Upper lobe of left lung (tissue), 4 donors: ENCODE data around the gene ELP4.

Experiments
- POLR2AphosphoS5 ChIP-seq, 2 donors: sonication (generic); formaldehyde crosslinking; IDR thresholded peaks; one replicate each; pipeline ENCODE4 v1.5.1; 2017; ENCODE audit warnings: antibody characterized with exemption in 2 of 2
- TF ChIP-seq, protein P1 (sequence below), 6 experiments: fragments of 450-650 bp in 4 of 6; fragments of 200-600 bp in 2 of 6; sonication (generic) in 2 of 6; IDR thresholded peaks; one replicate each; pipeline ENCODE4 v1.5.1; 2016 to 2019; ENCODE audit warnings: antibody characterized with exemption in 6 of 6

DNA sequence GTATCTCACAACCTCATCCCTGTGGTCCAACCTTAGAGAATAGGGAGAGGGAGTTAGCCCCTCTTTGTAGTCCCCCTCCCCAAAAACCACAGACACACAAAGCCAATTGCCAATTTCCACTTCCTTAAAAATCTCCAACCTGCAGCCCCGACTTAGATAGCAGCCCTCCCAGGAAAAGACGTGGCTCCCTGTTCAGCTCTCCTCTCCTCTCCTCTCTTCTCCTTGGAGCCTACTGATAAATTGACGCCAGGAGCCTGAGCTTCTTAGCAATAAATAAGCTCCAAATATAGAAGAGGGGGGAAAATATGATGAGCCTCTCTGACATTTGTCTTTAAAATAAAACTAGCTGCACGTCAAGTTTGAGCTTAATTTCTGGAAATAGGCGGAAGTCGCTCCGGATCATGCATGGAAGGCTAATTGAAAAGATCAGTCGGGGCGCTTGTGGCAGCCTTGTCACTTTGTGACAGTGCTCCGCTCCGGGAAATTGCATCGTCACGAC lies 294.3 kb downstream of the ELP4 start:
- TF ChIP-seq, protein P1, sequence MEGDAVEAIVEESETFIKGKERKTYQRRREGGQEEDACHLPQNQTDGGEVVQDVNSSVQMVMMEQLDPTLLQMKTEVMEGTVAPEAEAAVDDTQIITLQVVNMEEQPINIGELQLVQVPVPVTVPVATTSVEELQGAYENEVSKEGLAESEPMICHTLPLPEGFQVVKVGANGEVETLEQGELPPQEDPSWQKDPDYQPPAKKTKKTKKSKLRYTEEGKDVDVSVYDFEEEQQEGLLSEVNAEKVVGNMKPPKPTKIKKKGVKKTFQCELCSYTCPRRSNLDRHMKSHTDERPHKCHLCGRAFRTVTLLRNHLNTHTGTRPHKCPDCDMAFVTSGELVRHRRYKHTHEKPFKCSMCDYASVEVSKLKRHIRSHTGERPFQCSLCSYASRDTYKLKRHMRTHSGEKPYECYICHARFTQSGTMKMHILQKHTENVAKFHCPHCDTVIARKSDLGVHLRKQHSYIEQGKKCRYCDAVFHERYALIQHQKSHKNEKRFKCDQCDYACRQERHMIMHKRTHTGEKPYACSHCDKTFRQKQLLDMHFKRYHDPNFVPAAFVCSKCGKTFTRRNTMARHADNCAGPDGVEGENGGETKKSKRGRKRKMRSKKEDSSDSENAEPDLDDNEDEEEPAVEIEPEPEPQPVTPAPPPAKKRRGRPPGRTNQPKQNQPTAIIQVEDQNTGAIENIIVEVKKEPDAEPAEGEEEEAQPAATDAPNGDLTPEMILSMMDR (IDR thresholded peaks at IDR 0.05): no peak
- TF ChIP-seq POLR2AphosphoS5 (IDR thresholded peaks at IDR 0.05): no peak
